H1 (cell line): ENCODE data around the gene TUBA4B. TPM values are rescaled to one million over a fixed set of nuclear protein-coding genes. Genes with fewer than 3 reads are reported as not detected.

ENCODE experiments used
- CTCF ChIA-PET: fragments of 300-600 bp; sonication (Branson Sonifier 250); formaldehyde crosslinking; loops from one replicate; lab custom pipeline; 2021; ENCODE audit not compliant: partially characterized antibody; lab: Charles Lee
- POLR2A ChIA-PET: fragments of 300-600 bp; sonication (Branson Sonifier 250); formaldehyde crosslinking; loops from one replicate; lab custom pipeline; 2021; ENCODE audit warnings: inconsistent platforms; ENCODE audit not compliant: partially characterized antibody; lab: Charles Lee
- DNase-seq, 2 experiments: peaks; one replicate each; pipeline versions ENCODE4 v3.0.0 to v3.0.0-alpha.2; 2010 to 2022; ENCODE audit warnings: low spot score in 2 of 2, low read depth in 1 of 2, mixed read lengths in 1 of 2
- FAIRE-seq: peaks from 2 replicates; lab custom pipeline; 2011; peaks lifted over from hg19 to GRCh38; lab: Jason Lieb, UNC
- H2AFZ ChIP-seq: 2 replicates; pipeline ENCODE4 v1.8.1; 2012; ENCODE audit warnings: low read length, inconsistent platforms
- H2AK5ac ChIP-seq: 2 replicates; pipeline ENCODE4 v1.6.1; 2013; ENCODE audit warnings: low read depth, low read length
- H2BK120ac ChIP-seq: replicated peaks from 2 replicates; pipeline ENCODE3; 2013; ENCODE audit warnings: low read depth, low read length, inconsistent platforms
- H2BK12ac ChIP-seq: 2 replicates; pipeline ENCODE4 v1.6.1; 2013; ENCODE audit warnings: low read depth, low read length
- H2BK15ac ChIP-seq: 2 replicates; pipeline ENCODE4 v1.6.1; 2013; ENCODE audit warnings: low read length
- H2BK20ac ChIP-seq: 2 replicates; pipeline ENCODE4 v1.6.1; 2013; ENCODE audit warnings: low read length
- H2BK5ac ChIP-seq: 2 replicates; pipeline ENCODE4 v1.6.1; 2013; ENCODE audit warnings: low read depth, low read length
- H3K14ac ChIP-seq: 2 replicates; pipeline ENCODE4 v1.6.1; 2013; ENCODE audit warnings: inconsistent platforms; ENCODE audit not compliant: insufficient read length
- H3K18ac ChIP-seq: 2 replicates; pipeline ENCODE4 v1.6.1; 2013; ENCODE audit warnings: low read length; ENCODE audit errors: extremely low read depth
- H3K23ac ChIP-seq: 2 replicates; pipeline ENCODE4 v1.6.1; 2013; ENCODE audit warnings: inconsistent platforms; ENCODE audit not compliant: insufficient read length
- H3K23me2 ChIP-seq: 2 replicates; pipeline ENCODE4 v1.6.1; 2013; ENCODE audit warnings: low read depth, low read length
- H3K27ac ChIP-seq: 2 replicates; pipeline ENCODE4 v1.6.1; 2011; ENCODE audit warnings: low read depth, low read length, inconsistent platforms
- H3K27me3 ChIP-seq, 4 experiments: replicated peaks in 1 of 4; 1 replicate in 1 of 4; 2 replicates in 3 of 4; pipeline versions ENCODE4 v1.6.1 to v1.8.1; 2011 to 2013; ENCODE audit warnings: low read length in 3 of 4, mild to moderate bottlenecking in 3 of 4, inconsistent platforms in 2 of 4, mixed read lengths in 2 of 4, moderate library complexity in 1 of 4; ENCODE audit not compliant: control insufficient read depth in 3 of 4, insufficient read depth in 3 of 4; ENCODE audit errors: extremely low read depth in 1 of 4
- H3K36me3 ChIP-seq, 4 experiments: 2 replicates each; pipeline versions ENCODE4 v1.6.1 to v1.8.1; 2011 to 2013; ENCODE audit warnings: mild to moderate bottlenecking in 4 of 4, low read length in 3 of 4, moderate library complexity in 2 of 4, control low read depth in 1 of 4, inconsistent platforms in 1 of 4; ENCODE audit not compliant: insufficient read depth in 4 of 4, control insufficient read depth in 2 of 4
- H3K4ac ChIP-seq: replicated peaks from 2 replicates; pipeline ENCODE3; 2013; ENCODE audit warnings: low read length, low read depth, mixed read lengths, inconsistent platforms; ENCODE audit not compliant: insufficient read length
- H3K4me1 ChIP-seq, 4 experiments: replicated peaks in 1 of 4; 1 replicate in 1 of 4; 2 replicates in 3 of 4; pipeline versions ENCODE4 v1.6.1 to v1.8.1; 2011 to 2013; ENCODE audit warnings: low read length in 3 of 4, inconsistent platforms in 2 of 4, mixed read lengths in 1 of 4; ENCODE audit not compliant: insufficient read depth in 4 of 4, control insufficient read depth in 3 of 4
- H3K4me2 ChIP-seq, 2 experiments: 2 replicates each; pipeline versions ENCODE4 v1.6.1 to v1.8.1; 2011 to 2013; ENCODE audit warnings: low read depth in 2 of 2, low read length in 2 of 2, control low read depth in 1 of 2, inconsistent platforms in 1 of 2, mild to moderate bottlenecking in 1 of 2; ENCODE audit not compliant: insufficient read depth in 1 of 2
- H3K4me3 ChIP-seq, 4 experiments: fragments of 200-600, 300-600 bp in 1 of 4; sonication (generic), shearing (Covaris generic), sonication (Bioruptor Twin) in 1 of 4; 2 replicates each; pipeline versions ENCODE4 v1.5.1 to v1.8.1; 2011 to 2016; ENCODE audit warnings: low read length in 4 of 4, low read depth in 3 of 4, control low read depth in 2 of 4, inconsistent platforms in 2 of 4, mild to moderate bottlenecking in 2 of 4, mixed read lengths in 1 of 4, moderate library complexity in 1 of 4; ENCODE audit not compliant: insufficient read depth in 2 of 4; ENCODE audit errors: extremely low read depth in 1 of 4
- H3K56ac ChIP-seq: replicated peaks from 2 replicates; pipeline ENCODE3; 2013; ENCODE audit warnings: low read depth, mild to moderate bottlenecking, mixed read lengths, low read length, inconsistent platforms; ENCODE audit not compliant: insufficient read length
- H3K79me1 ChIP-seq: 2 replicates; pipeline ENCODE4 v1.6.1; 2013; ENCODE audit warnings: low read depth, low read length, control low read depth
- H3K79me2 ChIP-seq, 2 experiments: 2 replicates each; pipeline versions ENCODE4 v1.6.1 to v1.8.1; 2012 to 2013; ENCODE audit warnings: low read length in 2 of 2, mild to moderate bottlenecking in 2 of 2, inconsistent platforms in 1 of 2; ENCODE audit not compliant: insufficient read depth in 2 of 2, control insufficient read depth in 1 of 2
- H3K9ac ChIP-seq, 4 experiments: replicated peaks in 1 of 4; 1 replicate in 1 of 4; 2 replicates in 3 of 4; pipeline versions ENCODE4 v1.6.1 to v1.8.1; 2011 to 2013; ENCODE audit warnings: low read depth in 3 of 4, low read length in 3 of 4, control low read depth in 2 of 4, mild to moderate bottlenecking in 2 of 4, moderate library complexity in 2 of 4, inconsistent platforms in 1 of 4; ENCODE audit errors: extremely low read depth in 1 of 4
- H3K9me3 ChIP-seq, 2 experiments: 2 replicates each; pipeline versions ENCODE4 v1.6.1 to v1.8.1; 2012 to 2013; ENCODE audit warnings: mild to moderate bottlenecking in 2 of 2, moderate library complexity in 2 of 2, control low read depth in 1 of 2, inconsistent platforms in 1 of 2, low read depth in 1 of 2, low read length in 1 of 2, mixed read lengths in 1 of 2; ENCODE audit not compliant: insufficient read depth in 2 of 2
- H4K20me1 ChIP-seq, 2 experiments: replicated peaks in 1 of 2; 2 replicates each; pipeline versions ENCODE3 to v1.8.1; 2011 to 2013; ENCODE audit warnings: inconsistent platforms in 2 of 2, low read length in 2 of 2, mild to moderate bottlenecking in 1 of 2; ENCODE audit not compliant: insufficient read depth in 2 of 2, control insufficient read depth in 1 of 2
- H4K5ac ChIP-seq: 2 replicates; pipeline ENCODE4 v1.6.1; 2013; ENCODE audit warnings: low read length, low read depth, mixed read lengths, inconsistent platforms; ENCODE audit not compliant: insufficient read length
- H4K8ac ChIP-seq: 2 replicates; pipeline ENCODE4 v1.8.0; 2013; ENCODE audit warnings: mild to moderate bottlenecking, moderate library complexity, low read length, inconsistent platforms; ENCODE audit not compliant: insufficient read depth; ENCODE audit errors: extremely low read depth
- H4K91ac ChIP-seq: replicated peaks from 2 replicates; pipeline ENCODE3; 2013; ENCODE audit warnings: low read length, mixed read lengths, inconsistent platforms; ENCODE audit not compliant: insufficient read length
- CREB1 ChIP-seq: IDR thresholded peaks from 2 replicates; pipeline ENCODE4 v1.6.1; 2012; ENCODE audit warnings: inconsistent platforms
- KDM1A ChIP-seq: fragments of 200-600, 300-600 bp; sonication (generic); IDR thresholded peaks from 2 replicates; pipeline ENCODE4 v1.7.1; 2016; ENCODE audit warnings: mild to moderate bottlenecking, low read length, borderline replicate concordance
- KDM5A ChIP-seq: fragments of 200-600 bp; IDR thresholded peaks from 2 replicates; pipeline ENCODE4 v1.7.1; 2012; ENCODE audit warnings: mild to moderate bottlenecking, low read length, inconsistent platforms, mixed read lengths
- SIN3A ChIP-seq, 2 experiments: IDR thresholded peaks in 1 of 2; conservative IDR thresholded peaks in 1 of 2; 2 replicates each; pipeline ENCODE4 v1.6.1; 2011 to 2012; ENCODE audit warnings: low read length in 2 of 2, improper control_type of control experiment in 1 of 2, low read depth in 1 of 2, mild to moderate bottlenecking in 1 of 2
- TCF12 ChIP-seq: IDR thresholded peaks from 2 replicates; pipeline ENCODE4 v1.6.1; 2011; ENCODE audit warnings: low read depth, mild to moderate bottlenecking, low read length
- WGBS, 2 experiments: shearing (Covaris generic) in 1 of 2; methylation state at CpG; one replicate each; pipeline versions ENCODE4 v1.1.6 to v1.1.7; 2013 to 2015; ENCODE audit warnings: low lambda C conversion rate in 2 of 2, mixed read lengths in 2 of 2, inconsistent platforms in 1 of 2, low coverage in 1 of 2, missing lambda C conversion rate in 1 of 2; ENCODE audit not compliant: insufficient replicate concordance in 2 of 2, insufficient coverage in 1 of 2, insufficient read length in 1 of 2; ENCODE audit errors: extremely low coverage in 1 of 2, missing lambda C conversion rate in 1 of 2; 5-methylcytosine and 5-hydroxymethylcytosine counted together
- long read RNA-seq, 2 experiments: library from RNA in 1 of 2; library from capped mRNA in 1 of 2; stranded (forward); transcript quantifications; one replicate each; pipeline ENCODE4 v2.0.0, GENCODE V29; 2021; ENCODE audit warnings: inconsistent platforms in 1 of 2
- polyA minus RNA-seq, 3 experiments: library from RNA; depleted of rRNA, polyadenylated mRNA; stranded (reverse); fragments of >200 nt; gene quantifications; 1 replicate in 2 of 3; 2 replicates in 1 of 3; pipeline ENCODE4 v1.2.3, GENCODE V29; 2011
- polyA plus RNA-seq, 7 experiments: library from polyadenylated mRNA; depleted of rRNA in 3 of 7; stranded (reverse) in 5 of 7; unstranded in 2 of 7; fragments of >200 nt in 5 of 7; fragments of 200-250 nt in 2 of 7; gene quantifications; 1 replicate in 5 of 7; 2 replicates in 1 of 7; 4 replicates in 1 of 7; pipeline versions ENCODE4 v1.2.1 to v1.2.3, GENCODE V29; 2011 to 2013; ENCODE audit warnings: missing spikeins in 2 of 7, mixed read lengths in 2 of 7
- total RNA-seq: library from RNA; stranded (reverse); fragmentation: NEBNext Ultra II Directional; extraction: Animal tissue kit (Norgen Biotek cat#: 25700); gene quantifications from 2 replicates; pipeline ENCODE4 v1.2.1, GENCODE V29; 2021
- TF ChIP-seq, protein P1 (sequence below): IDR thresholded peaks from 2 replicates; pipeline ENCODE4 v1.6.1; 2012; ENCODE audit warnings: low read length, inconsistent platforms

The TUBA4B gene
- total RNA-seq = 0.24 TPM in 1 of 2 replicates, not detected in the other
- 0.08 and 0.25 TPM in 2 replicates for polyA plus RNA-seq (2011; rRNA removed)
- 0.10 TPM for polyA plus RNA-seq (2011; cell fraction: cytosol; rRNA removed)
- polyA plus RNA-seq (2011; cell fraction: nucleus; rRNA removed) = 0.23 TPM
- not detected in 4 replicates for polyA plus RNA-seq (2012, experiment 1 of 2)
- polyA plus RNA-seq (2012, experiment 2 of 2) = not detected
- polyA plus RNA-seq (2013, experiment 1 of 2) = 0.08 TPM
- 0.07 TPM for polyA plus RNA-seq (2013, experiment 2 of 2)
- polyA minus RNA-seq (2011; rRNA and poly(A)+ RNA removed) = 0.13 TPM in 1 of 2 replicates, not detected in the other
- not detected for polyA minus RNA-seq (2011; cell fraction: cytosol; rRNA and poly(A)+ RNA removed)
- not detected for polyA minus RNA-seq (2011; cell fraction: nucleus; rRNA and poly(A)+ RNA removed)
- long read RNA-seq, experiment 1 = 0 reads
- long read RNA-seq, experiment 2 = 0 reads

DNA sequence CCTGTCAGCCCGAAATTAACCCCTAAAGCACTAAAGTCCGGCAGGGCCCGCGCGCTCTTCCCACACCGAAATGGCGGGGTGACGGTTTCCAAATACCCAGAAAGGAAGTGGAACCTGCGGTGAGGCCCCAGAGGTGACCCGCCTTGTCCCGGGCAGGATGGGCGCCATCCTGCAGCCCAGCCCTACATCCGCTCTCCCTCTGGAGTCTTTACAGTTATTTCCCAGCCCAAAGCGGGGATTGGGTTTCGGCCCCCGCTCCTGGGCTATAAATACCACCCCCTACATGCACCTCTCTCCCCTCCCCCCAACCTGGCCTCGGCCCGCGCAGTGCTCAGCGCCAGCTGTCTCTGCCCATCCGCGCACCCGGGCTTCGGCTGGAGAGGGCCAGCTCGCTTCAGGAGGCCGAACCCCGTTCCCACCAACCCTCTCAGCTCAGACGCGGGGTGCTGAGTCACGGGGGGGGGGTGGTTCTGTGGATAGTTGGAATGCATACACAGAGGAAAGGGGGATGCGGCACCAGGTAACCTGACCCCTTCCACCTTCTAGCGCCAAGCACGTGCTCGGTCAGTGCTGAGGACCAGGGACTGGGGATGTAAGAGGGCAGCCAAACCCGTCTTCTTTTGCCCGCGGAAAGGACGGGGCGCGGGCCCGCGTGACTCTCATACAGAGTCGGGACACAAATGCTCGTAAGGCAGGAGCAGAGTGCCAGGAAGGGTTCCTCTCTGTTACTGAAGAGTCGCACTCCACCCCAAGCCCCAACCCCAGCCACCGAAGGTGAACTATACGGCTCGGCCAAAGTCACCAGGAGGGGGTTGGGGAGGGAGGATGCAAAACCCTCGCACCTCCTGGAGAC is at the start of gene TUBA4B:
Gene TUBA4B (plus strand): TSS at position 344 of the 853 bp plus-strand sequence. CDS start 165 bp downstream, at position 509.
- H2BK20ac ChIP-seq = no peak within 1 kb of the TSS
- peak in 1 of 2 experiments; percentile 85 for DNase-seq
- peak within 1 kb of the TSS; percentile 85 to 92 for H3K4me2 ChIP-seq
- no peaks in the 10 kb centered on the region for H3K79me2 ChIP-seq
- WGBS, 2 experiments = 2% methylated on average over 44 of the region's 49 CpGs; no CpG with 5 or more reads in 1 of the 2 experiments
- ChIA-PET POLR2A (interaction anchor here (0.6 to 14.9 kb wide), 20 partner anchors 8 to 131 kb away, joined by 3 to 190 read pairs (median 6); partner anchors contain the start of genes ABCB6, ANKZF1, ATG9A and CNPPD1), CTCF (interaction anchor here (0.6 to 6.6 kb wide), 13 partner anchors 8 to 116 kb away, joined by 3 to 118 read pairs (median 3); partner anchors contain the start of genes DNAJB2, GLB1L, STK16 and ZFAND2B)
- no peak within 1 kb of the TSS for H4K5ac ChIP-seq
- peaks cover 0 to 9% (median 4%) of the 10 kb centered on the region in 4 experiments; a peak in 4 of 8 replicates for H3K36me3 ChIP-seq
- H4K91ac ChIP-seq = no peak within 1 kb of the TSS
- peak within 1 kb of the TSS in 3 of 4 experiments; percentile 17 to 52 (median 20); a peak in 4 of 7 replicates for H3K9ac ChIP-seq
- H3K18ac ChIP-seq = peak within 1 kb of the TSS; percentile 95
- FAIRE-seq = no peak
- peaks cover 0 to 2% of the 10 kb centered on the region in 2 experiments for H4K20me1 ChIP-seq
- no peak within 1 kb of the TSS for H3K56ac ChIP-seq
- H2BK12ac ChIP-seq = peak within 1 kb of the TSS; percentile 80; the same call in 1 of the 2 replicates
- peak within 1 kb of the TSS; percentile 46 to 64 (median 57) for H3K4me3 ChIP-seq
- peaks cover 2% of the 10 kb centered on the region; the same call in 1 of the 2 replicates for H3K79me1 ChIP-seq
- H3K4me1 ChIP-seq = peaks cover 5 to 14% (median 9%) of the 10 kb centered on the region in 4 experiments
- no peaks in the 10 kb centered on the region for H3K9me3 ChIP-seq
- H3K23me2 ChIP-seq = peaks cover 17% of the 10 kb centered on the region
- peak within 1 kb of the TSS; percentile 14; the same call in 1 of the 2 replicates for H2AFZ ChIP-seq
- no peak within 1 kb of the TSS; the same call in 1 of the 2 replicates for H2AK5ac ChIP-seq
- peak within 1 kb of the TSS; percentile 88 for H4K8ac ChIP-seq
- H3K27ac ChIP-seq = no peak within 1 kb of the TSS
- H3K27me3 ChIP-seq = peaks cover 16 to 43% (median 35%) of the 10 kb centered on the region in 4 experiments
- no peak within 1 kb of the TSS for H2BK120ac ChIP-seq
- peak within 1 kb of the TSS; percentile 44; the same call in 1 of the 2 replicates for H2BK5ac ChIP-seq
- no peak within 1 kb of the TSS for H3K14ac ChIP-seq
- H3K4ac ChIP-seq = peak within 1 kb of the TSS; percentile 71
- peak within 1 kb of the TSS; percentile 95 for H2BK15ac ChIP-seq
- H3K23ac ChIP-seq = no peak within 1 kb of the TSS
- TF ChIP-seq, protein P1, sequence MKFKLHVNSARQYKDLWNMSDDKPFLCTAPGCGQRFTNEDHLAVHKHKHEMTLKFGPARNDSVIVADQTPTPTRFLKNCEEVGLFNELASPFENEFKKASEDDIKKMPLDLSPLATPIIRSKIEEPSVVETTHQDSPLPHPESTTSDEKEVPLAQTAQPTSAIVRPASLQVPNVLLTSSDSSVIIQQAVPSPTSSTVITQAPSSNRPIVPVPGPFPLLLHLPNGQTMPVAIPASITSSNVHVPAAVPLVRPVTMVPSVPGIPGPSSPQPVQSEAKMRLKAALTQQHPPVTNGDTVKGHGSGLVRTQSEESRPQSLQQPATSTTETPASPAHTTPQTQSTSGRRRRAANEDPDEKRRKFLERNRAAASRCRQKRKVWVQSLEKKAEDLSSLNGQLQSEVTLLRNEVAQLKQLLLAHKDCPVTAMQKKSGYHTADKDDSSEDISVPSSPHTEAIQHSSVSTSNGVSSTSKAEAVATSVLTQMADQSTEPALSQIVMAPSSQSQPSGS = no peak
- TF ChIP-seq SIN3A (conservative IDR thresholded peaks at IDR 0.05 in 1 of 2, IDR thresholded peaks at IDR 0.05 in 1 of 2; ENCODE audit: low read depth in 1 of 2, low read length in 2 of 2) (0 out of 4 replicates have a peak, but pooled peaks have one; percentile 10 to 33), KDM1A (peak; percentile 57; the same call in 1 of the 2 replicates), KDM5A (no peak), TCF12 (no peak), CREB1 (peak; percentile 42; the same call in 1 of the 2 replicates)
